HFFc6 (cell line): ENCODE data around the gene KRTAP10-1. TPM values are rescaled to one million over a fixed set of nuclear protein-coding genes. Genes with fewer than 3 reads are reported as not detected.

Experiments used
- DNase-seq: peaks from one replicate; pipeline ENCODE4 v3.0.0-alpha.2; 2018
- H3K27ac Mint-ChIP-seq: 2 replicates; pipeline ENCODE4 v1.8.0; 2020; ENCODE audit warnings: mild to moderate bottlenecking, mixed read lengths
- H3K27me3 Mint-ChIP-seq: 2 replicates; pipeline ENCODE4 v1.8.0; 2021; ENCODE audit warnings: mild to moderate bottlenecking, moderate library complexity, mixed read lengths; ENCODE audit not compliant: insufficient read depth
- H3K36me3 Mint-ChIP-seq: 2 replicates; pipeline ENCODE4 v1.8.0; 2021; ENCODE audit warnings: low read depth, mixed read lengths
- H3K4me1 Mint-ChIP-seq: 2 replicates; pipeline ENCODE4 v1.8.0; 2020; ENCODE audit warnings: low read depth, mixed read lengths
- H3K4me3 Mint-ChIP-seq: 2 replicates; pipeline ENCODE4 v1.8.0; 2020; ENCODE audit warnings: mild to moderate bottlenecking, moderate library complexity, mixed read lengths
- H3K9me3 Mint-ChIP-seq: 2 replicates; pipeline ENCODE4 v1.8.0; 2020; ENCODE audit warnings: mild to moderate bottlenecking, mixed read lengths
- CTCF ChIP-seq: fragments of 200-600 bp; sonication (generic); IDR thresholded peaks from 2 replicates; pipeline ENCODE4 v1.5.0; 2021; ENCODE audit warnings: antibody characterized with exemption, mild to moderate bottlenecking
- total RNA-seq, 6 experiments: library from RNA; stranded (reverse); fragmentation: NEBNext Ultra II Directional; extraction: Animal tissue kit (Norgen Biotek cat#: 25700); gene quantifications; 2 replicates in 1 of 6; 3 replicates in 5 of 6; pipeline ENCODE4 v1.2.3, GENCODE V29; 2021

Gene KRTAP10-1
- total RNA-seq, 6 experiments from 2014 or later, result not detected

GRCh38 chr21:44490405-44490804 is 49.6 kb downstream of the KRTAP10-1 start:
- DNase-seq, result no peak
- no peak overlapping the region for H3K27ac Mint-ChIP-seq
- no peak overlapping the region for H3K4me3 Mint-ChIP-seq
- H3K9me3 Mint-ChIP-seq, result peaks cover 28% of the 10 kb centered on the region
- no peak for TF ChIP-seq CTCF
- H3K27me3 Mint-ChIP-seq, result peaks cover 10% of the 10 kb centered on the region
- H3K4me1 Mint-ChIP-seq, result no peaks in the 10 kb centered on the region
- H3K36me3 Mint-ChIP-seq, result peaks cover 19% of the 10 kb centered on the region

GRCh38 chr21:44489962-44490361 is 50.0 kb downstream of the KRTAP10-1 start:
- TF ChIP-seq CTCF, result peak; percentile 52
- Mint-ChIP-seq H3K27ac (no peak overlapping the region), H3K27me3 (peaks cover 5% of the 10 kb centered on the region), H3K4me1 (no peaks in the 10 kb centered on the region), H3K4me3 (no peak overlapping the region), H3K36me3 (peaks cover 17% of the 10 kb centered on the region), H3K9me3 (peaks cover 25% of the 10 kb centered on the region)
- no peak for DNase-seq

Other genes with a start within 250 kb of the KRTAP10-1 start
- gene PFKL, start 240.1 kb downstream of the KRTAP10-1 start, total RNA-seq, result 100 to 1,000 TPM; 100 to 123 (median 107) TPM
- 10 to 100 TPM in 3 of 6 experiments, 1 to 10 TPM in 3; 7.5 to 13.0 (median 9.7) TPM for gene CFAP410, start 200.8 kb downstream of the KRTAP10-1 start, total RNA-seq
- gene TRPM2, start 186.6 kb downstream of the KRTAP10-1 start, total RNA-seq, result under 1 TPM in 4 of 6 experiments, not detected in 2; 0.09 to 0.31 (median 0.20) TPM
- gene LRRC3, start 84.7 kb downstream of the KRTAP10-1 start, total RNA-seq, result not detected
- gene KRTAP10-2, start 11.3 kb upstream of the KRTAP10-1 start, total RNA-seq, result not detected
- gene KRTAP10-3, start 18.6 kb upstream of the KRTAP10-1 start, total RNA-seq, result not detected
- not detected for gene KRTAP10-4, start 33.5 kb upstream of the KRTAP10-1 start, total RNA-seq
- gene KRTAP10-5, start 40.4 kb upstream of the KRTAP10-1 start, total RNA-seq, result not detected
- gene KRTAP10-6, start 52.3 kb upstream of the KRTAP10-1 start, total RNA-seq, result not detected
- gene KRTAP10-7, start 60.4 kb upstream of the KRTAP10-1 start, total RNA-seq, result not detected
- gene KRTAP10-8, start 71.9 kb upstream of the KRTAP10-1 start, total RNA-seq, result not detected
- gene KRTAP10-9, start 86.9 kb upstream of the KRTAP10-1 start, total RNA-seq, result not detected
- not detected for gene KRTAP10-10, start 97.2 kb upstream of the KRTAP10-1 start, total RNA-seq
- gene KRTAP10-11, start 106.2 kb upstream of the KRTAP10-1 start, total RNA-seq, result not detected
- not detected for gene KRTAP12-4, start 114.5 kb upstream of the KRTAP10-1 start, total RNA-seq
- not detected for gene KRTAP12-3, start 117.7 kb upstream of the KRTAP10-1 start, total RNA-seq
- gene KRTAP12-2, start 126.7 kb upstream of the KRTAP10-1 start, total RNA-seq, result not detected
- gene KRTAP12-1, start 142.0 kb upstream of the KRTAP10-1 start, total RNA-seq, result not detected
- not detected for gene KRTAP10-12, start 157.0 kb upstream of the KRTAP10-1 start, total RNA-seq
- gene TSPEAR, start 171.4 kb upstream of the KRTAP10-1 start, total RNA-seq, result not detected